SH-SY5Y (cell line): Measurements from ENCODE around the gene ANKS3.

Experiments
- GATA2 ChIP-seq: IDR thresholded peaks from 2 replicates; pipeline ENCODE4 v1.6.1; 2011; ENCODE audit warnings: mild to moderate bottlenecking, low read depth, low read length
- GATA3 ChIP-seq: IDR thresholded peaks from 2 replicates; pipeline ENCODE4 v1.6.1; 2011; ENCODE audit warnings: low read depth, mild to moderate bottlenecking, low read length, moderate library complexity

DNA sequence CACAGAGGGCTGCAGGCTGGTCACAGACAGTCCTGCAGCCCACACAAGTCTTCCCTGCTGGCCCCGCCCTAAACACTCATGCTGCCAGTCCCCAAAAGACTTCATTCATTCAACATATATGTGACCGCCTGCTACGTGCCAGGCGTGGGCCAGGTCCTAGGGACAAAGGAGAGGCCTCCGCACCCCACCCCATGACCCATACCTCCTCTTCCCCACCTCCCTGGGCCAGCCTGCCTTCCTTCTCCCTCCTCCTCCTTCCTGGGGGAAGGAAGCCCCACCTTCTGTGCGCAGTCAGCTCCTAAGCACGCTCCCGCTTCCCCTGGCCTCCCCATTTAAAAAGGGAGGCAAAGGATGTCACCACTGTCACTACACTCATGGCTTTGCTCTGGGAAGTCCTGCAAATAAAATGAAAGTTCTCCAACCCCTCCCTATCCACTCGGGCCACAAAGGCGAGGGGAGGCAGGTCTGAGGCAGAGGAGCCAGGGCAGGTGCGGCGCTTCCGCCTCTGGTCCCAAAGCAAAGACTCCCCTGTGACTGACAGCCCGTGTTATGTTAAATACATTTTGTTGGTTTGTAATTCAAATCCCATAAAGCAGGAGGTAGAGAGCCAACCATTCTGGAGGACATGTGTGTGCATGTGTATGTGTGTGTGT is 9.3 kb upstream of the ANKS3 start:
- TF ChIP-seq GATA2, result no peak
- no peak for TF ChIP-seq GATA3
